ENCODE results near the gene CACNA1D. TPM values are rescaled to one million over a fixed set of nuclear protein-coding genes. Genes with fewer than 3 reads are reported as not detected.

The CACNA1D gene
- 0.14 and 0.28 TPM in 2 replicates for total RNA-seq

DNA sequence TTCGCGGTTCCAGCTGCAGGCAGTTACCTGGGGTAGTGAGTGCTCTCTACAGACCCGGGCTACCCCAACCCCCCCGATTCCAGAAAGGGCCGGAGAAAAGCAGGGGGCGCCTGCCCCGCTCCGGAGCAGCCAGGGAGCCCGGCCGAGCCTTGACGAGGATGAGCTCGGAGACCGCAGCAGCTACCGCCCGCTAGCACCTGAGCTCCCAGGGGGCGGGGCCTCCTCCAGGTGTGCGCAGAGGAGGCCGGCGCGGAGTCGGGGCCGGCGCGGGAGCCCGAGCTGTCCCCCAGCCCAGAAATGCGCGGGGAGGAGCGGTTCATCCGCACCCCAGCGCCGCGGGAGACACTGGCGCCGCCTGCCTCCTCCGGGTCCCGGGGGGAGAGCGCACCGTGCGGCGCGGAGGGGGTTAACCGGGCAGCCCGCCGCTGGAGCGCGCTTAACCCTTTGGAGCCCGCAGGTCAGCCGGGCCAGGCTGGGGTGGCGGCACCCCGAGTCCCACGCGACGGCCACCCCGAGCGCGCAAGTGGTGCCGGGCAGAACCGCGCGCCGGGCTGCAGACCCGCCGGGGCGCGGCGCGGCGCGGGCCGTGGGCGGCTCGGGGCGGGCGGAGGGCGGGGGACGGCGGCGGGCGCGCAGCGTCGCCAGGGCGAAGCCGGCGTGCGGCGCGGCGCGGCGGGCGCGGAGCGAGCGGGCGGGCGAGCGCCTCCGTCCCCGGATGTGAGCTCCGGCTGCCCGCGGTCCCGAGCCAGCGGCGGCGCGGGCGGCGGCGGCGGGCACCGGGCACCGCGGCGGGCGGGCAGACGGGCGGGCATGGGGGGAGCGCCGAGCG lies at the start of gene CACNA1D:
Gene CACNA1D (plus strand): TSS at position 649 of the 829 bp plus-strand sequence. CDS start 556 bp downstream, outside the sequence.

DNA sequence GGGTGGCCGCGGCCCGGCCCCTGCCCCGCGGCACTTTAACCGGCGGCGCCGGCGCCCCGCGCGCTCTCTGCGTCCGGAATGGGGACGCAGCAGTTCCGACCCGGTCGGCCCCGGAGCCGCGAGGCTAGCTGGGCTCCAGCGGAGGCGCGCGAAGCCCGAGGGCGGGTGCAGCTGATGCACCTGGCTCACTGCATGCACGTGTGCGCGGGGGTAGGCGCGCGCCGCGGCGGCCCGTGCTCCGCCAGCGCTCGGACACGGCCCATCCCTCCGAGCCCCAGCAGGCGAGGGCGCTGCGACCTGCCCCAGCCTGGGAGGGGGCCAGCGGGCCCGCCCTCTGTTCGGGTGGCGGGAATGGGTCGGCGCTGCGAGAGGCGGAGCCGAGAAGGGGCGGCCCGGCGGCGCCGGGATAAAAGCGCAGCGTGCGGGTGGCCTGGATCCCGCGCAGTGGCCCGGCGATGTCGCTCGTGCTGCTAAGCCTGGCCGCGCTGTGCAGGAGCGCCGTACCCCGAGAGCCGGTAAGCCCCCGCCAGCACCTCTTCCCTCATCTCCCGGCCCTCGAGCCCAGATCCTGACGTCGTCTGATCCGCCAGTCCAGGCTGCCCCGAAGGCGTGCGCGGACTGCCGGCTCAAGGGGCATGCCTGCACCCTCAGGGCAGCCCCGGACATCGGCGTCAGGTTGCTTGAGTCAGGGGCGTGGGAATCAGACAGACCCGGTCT lies 351.9 kb downstream of the CACNA1D start, which contains the start of the genes CHDH and IL17RB:
Gene CHDH (minus strand): TSS at position 286 of the 717 bp plus-strand sequence. CDS start 22,411 bp downstream, outside the sequence.
Gene IL17RB (plus strand): TSS at position 435 of the 717 bp plus-strand sequence. CDS start 21 bp downstream, at position 456.

Other genes starting within 250 kb of the CACNA1D start
- gene TKT, start 238.6 kb upstream of the CACNA1D start, total RNA-seq: 545 and 567 TPM in 2 replicates
- gene DCP1A, start 147.1 kb upstream of the CACNA1D start, total RNA-seq: 7.5 and 8.8 TPM in 2 replicates

Measured in smooth muscle cell of bladder (primary cell).